NB4 (cell line): Measurements from ENCODE around the gene SLFNL1.

Experiments used
- DNase-seq: peaks from one replicate; pipeline ENCODE4 v3.0.0; 2010; ENCODE audit warnings: low read depth
- H3K4me3 ChIP-seq: one replicate; pipeline ENCODE4 v1.5.1; 2011; ENCODE audit warnings: mild to moderate bottlenecking, low read depth, low read length, moderate library complexity
- MYC ChIP-seq: IDR thresholded peaks from 2 replicates; pipeline ENCODE4 v1.6.1; 2011; ENCODE audit warnings: low read depth, low read length
- POLR2A ChIP-seq: IDR thresholded peaks from 2 replicates; pipeline ENCODE4 v1.6.1; 2011; ENCODE audit warnings: mild to moderate bottlenecking; ENCODE audit not compliant: insufficient read length; ENCODE audit errors: extremely low read depth
- TF ChIP-seq, protein P1 (sequence below): IDR thresholded peaks from one replicate; pipeline ENCODE4 v1.5.1; 2012; ENCODE audit warnings: low read depth, low read length
- TF ChIP-seq, protein P2 (sequence below): IDR thresholded peaks from 2 replicates; pipeline ENCODE4 v1.6.1; 2011; ENCODE audit warnings: low read depth, low read length

SLFNL1 gene

DNA sequence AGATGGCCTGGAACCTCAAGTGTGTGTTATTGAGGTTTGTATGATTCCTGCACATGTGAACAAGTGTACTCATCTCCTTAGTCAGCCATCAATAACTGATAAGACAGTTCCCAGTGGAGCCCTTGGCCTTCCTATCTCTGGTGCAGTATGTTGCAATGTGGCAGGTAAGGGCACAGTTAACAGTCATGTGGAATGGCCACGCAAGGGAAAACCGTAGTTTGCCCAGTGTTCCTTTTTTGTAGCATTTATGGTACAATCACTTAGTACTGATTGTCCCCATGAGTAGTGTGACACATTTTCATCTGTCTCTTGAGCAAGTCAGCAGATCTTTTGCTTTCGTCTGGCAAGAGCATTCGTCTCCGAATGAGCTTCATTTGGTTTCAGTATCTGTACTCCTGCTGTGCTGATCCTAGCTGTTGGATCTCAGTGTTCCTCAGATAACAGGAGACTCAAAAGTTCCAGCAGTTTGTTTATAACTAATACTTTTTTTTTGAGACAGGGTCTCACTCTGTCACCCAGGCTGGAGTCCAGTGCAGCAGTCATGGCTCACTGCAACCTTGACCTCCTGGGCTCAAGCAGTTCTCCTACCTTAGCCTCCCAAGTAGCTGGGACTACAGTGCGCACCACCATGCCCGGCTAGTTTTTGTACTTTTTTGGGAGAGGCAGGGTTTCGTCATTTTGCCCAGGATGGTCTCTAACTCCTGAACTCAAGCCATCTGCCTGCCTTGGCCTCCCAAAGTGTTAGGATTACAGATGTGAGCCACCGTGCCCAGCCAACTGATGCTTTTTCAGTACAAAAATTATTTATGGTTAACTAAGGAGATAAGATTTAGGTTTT is 33.9 kb downstream of the SLFNL1 start:
- H3K4me3 ChIP-seq: no peak overlapping the region
- TF ChIP-seq MYC (no peak), POLR2A (no peak)
- TF ChIP-seq, protein P1, sequence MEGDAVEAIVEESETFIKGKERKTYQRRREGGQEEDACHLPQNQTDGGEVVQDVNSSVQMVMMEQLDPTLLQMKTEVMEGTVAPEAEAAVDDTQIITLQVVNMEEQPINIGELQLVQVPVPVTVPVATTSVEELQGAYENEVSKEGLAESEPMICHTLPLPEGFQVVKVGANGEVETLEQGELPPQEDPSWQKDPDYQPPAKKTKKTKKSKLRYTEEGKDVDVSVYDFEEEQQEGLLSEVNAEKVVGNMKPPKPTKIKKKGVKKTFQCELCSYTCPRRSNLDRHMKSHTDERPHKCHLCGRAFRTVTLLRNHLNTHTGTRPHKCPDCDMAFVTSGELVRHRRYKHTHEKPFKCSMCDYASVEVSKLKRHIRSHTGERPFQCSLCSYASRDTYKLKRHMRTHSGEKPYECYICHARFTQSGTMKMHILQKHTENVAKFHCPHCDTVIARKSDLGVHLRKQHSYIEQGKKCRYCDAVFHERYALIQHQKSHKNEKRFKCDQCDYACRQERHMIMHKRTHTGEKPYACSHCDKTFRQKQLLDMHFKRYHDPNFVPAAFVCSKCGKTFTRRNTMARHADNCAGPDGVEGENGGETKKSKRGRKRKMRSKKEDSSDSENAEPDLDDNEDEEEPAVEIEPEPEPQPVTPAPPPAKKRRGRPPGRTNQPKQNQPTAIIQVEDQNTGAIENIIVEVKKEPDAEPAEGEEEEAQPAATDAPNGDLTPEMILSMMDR: no peak
- TF ChIP-seq, protein P2, sequence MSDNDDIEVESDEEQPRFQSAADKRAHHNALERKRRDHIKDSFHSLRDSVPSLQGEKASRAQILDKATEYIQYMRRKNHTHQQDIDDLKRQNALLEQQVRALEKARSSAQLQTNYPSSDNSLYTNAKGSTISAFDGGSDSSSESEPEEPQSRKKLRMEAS: no peak
- DNase-seq: no peak

DNA sequence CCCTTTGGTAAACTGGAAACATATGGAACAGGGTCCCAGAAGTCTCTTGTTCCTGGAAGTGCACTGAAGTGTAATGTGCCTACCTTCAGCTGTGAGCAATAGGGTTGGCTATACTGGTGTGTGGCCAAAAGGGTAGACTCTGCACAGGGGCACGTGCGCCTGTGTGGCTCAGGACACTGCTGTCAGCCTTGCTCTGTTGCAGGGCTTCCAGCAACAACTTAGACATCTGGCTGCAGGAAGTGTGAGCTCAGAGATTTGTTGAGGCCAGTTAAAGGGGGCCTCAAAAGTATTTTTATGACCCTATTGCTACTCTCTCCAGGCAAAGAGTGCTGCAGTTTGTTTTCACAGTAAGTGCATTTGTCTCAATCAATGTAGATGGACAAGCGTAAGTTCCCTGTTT is 34.6 kb downstream of the SLFNL1 start:
- DNase-seq: no peak
- TF ChIP-seq MYC (no peak), POLR2A (no peak)
- TF ChIP-seq, protein P1: no peak
- TF ChIP-seq, protein P2: no peak
- H3K4me3 ChIP-seq: no peak overlapping the region

DNA sequence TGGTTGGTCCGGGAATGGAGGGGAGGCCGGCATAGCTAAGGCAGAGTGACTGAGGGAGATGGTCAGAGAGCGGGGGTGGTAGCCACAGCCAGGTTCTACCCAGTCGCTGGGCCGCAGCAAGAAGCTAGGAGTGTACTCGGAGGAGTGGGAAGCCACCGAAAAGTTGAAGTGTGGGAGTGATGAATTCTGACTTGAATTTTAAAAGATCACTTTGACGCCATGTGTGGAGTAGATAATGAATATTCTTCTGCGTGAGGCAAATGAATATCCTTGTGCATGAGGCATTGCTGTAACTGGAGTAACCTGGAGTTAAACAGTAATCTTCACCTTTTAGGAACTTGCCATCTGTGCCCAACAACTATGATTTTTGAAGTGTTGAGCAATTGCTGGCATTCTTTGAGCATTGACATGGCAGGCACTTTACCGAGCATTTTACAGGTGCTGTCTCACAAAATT is 35.2 kb downstream of the SLFNL1 start:
- H3K4me3 ChIP-seq: no peak overlapping the region
- DNase-seq: no peak
- TF ChIP-seq MYC: no peak
- TF ChIP-seq POLR2A: no peak
- TF ChIP-seq, protein P2: no peak

DNA sequence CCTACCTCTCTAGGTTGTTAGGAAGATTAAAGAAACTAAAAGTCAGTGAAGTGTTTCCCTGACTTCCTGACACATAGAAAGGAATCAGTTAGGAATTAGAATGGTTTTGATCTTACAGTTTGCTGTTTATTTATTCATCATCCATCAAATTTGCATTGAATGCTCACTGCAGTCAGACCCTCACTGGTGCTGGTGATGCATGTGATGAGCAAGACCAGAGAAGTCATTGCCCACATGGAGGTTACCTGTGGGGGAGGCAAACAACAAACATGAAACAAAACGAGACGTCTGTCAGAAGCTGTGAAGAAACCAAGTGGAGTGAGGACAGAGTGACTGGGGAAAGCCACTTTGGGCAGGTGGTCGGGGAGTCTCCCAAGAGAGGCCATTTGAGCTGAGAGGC is 35.6 kb downstream of the SLFNL1 start:
- no peak for DNase-seq
- H3K4me3 ChIP-seq: no peak overlapping the region
- TF ChIP-seq POLR2A: no peak
- TF ChIP-seq MYC: no peak

DNA sequence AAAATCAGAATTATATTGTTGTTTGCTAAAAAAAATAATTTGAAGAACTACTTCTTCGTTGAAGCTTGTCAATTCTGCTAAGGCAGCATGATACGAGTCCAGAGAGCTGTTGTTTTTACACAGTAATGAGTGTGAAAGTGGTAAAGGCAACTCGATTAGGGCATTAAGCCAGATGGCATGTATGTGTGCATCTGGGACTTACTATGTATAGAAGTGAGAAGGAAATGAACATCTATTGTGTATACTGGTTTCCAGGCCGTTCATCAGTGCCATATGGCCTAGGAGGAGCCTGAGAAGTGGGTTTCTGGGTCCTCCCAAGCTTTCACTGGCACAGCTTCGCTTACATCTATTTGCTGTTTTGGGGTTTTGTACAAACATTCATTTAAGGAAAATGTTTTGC is 36.4 kb downstream of the SLFNL1 start:
- no peak overlapping the region for H3K4me3 ChIP-seq
- no peak for DNase-seq
- TF ChIP-seq, protein P1: no peak
- TF ChIP-seq POLR2A (no peak), MYC (no peak)
- TF ChIP-seq, protein P2: no peak

DNA sequence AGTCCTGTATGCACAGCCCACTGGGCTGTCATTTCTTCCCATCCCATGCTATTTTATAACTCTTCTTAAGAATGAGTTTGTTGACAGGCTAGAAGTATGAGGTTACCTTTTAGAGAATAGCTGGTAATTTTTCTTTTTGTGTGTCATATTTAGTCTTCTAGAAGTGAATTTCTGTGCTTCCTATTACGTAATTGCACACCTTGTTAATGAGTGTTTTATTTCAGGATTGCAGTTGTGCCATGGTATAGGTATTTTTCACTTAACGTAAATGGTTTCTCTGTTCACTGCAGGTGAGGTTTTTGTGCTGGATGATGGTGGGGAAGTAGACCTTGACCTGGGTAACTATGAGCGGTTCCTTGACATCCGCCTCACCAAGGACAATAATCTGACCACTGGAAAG is 37.0 kb downstream of the SLFNL1 start:
- TF ChIP-seq POLR2A (no peak), MYC (no peak)
- TF ChIP-seq, protein P1: no peak
- TF ChIP-seq, protein P2: no peak
- DNase-seq: no peak
- no peak overlapping the region for H3K4me3 ChIP-seq

DNA sequence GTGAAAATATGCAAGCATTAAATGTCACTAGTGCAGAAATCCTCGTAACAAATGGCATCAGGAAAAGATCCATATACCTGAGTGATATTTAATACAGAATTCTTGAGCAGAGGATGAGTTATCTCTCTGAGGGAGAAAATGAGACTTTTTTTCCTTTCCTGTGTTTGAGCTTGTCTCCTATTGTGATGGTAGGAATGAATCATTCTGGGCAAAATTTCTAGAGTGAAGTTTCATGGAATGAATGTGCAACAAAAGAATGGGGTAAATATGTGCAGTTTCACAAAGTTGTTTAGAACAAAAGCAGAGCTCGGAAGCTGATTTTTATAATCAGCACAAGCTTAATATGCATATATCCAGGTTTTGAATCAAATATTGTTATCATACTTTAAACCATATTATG is 37.5 kb downstream of the SLFNL1 start:
- no peak for DNase-seq
- no peak overlapping the region for H3K4me3 ChIP-seq
- no peak for TF ChIP-seq MYC
- TF ChIP-seq, protein P1: no peak
- no peak for TF ChIP-seq POLR2A
- TF ChIP-seq, protein P2: no peak
